ENCODE results near the gene MID1IP1. TPM values are rescaled to one million over a fixed set of nuclear protein-coding genes. Genes with fewer than 3 reads are reported as not detected.

MID1IP1 gene
- total and polyA plus RNA-seq, 2 experiments from 2014 or later, result 93.2 to 93.3 TPM

DNA sequence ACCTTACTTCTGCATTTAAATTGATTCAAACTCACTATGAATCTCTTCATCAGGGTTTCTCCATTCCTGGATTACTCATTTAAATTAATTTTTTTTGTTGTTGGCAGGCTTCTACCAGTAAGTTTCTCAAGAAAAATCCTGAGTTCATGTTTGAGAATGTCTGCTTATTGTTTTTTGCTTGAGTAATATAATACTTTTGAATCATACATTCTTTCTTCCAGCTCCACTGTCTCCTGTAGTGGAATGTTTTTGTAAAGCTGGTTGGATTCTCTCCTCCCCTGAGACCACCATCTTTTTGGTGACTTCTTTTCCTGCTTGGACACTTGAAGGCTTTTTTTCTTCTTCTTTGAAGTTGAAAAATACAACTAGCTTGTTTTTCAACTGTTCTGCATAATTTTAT lies 4.3 kb upstream of the MID1IP1 start:
- Histone ChIP-seq H3K79me2 (no peaks in the 10 kb centered on the region), H3K9me2 (replicated peaks; ENCODE audit: insufficient read depth) (no peaks in the 10 kb centered on the region), H3K9me3 (ENCODE audit: low read depth) (no peaks in the 10 kb centered on the region), H3K4me1 (ENCODE audit: insufficient read depth) (peaks cover 4% of the 10 kb centered on the region), H4K20me1 (ENCODE audit: insufficient read depth, poor library complexity, severe bottlenecking) (no peaks in the 10 kb centered on the region), H3K27ac (no peak overlapping the region), H3K4me2 (no peak overlapping the region), H3K36me3 (replicated peaks; ENCODE audit: insufficient read depth, low read depth) (no peaks in the 10 kb centered on the region), H3K4me3 (no peak overlapping the region), H3K27me3 (no peaks in the 10 kb centered on the region), H2AFZ (no peak overlapping the region)
- no peak for DNase-seq (ENCODE audit: low spot score)
- TF ChIP-seq EZH2 (IDR thresholded peaks at IDR 0.05; ENCODE audit: borderline replicate concordance), result no peak
- TF ChIP-seq EZH2phosphoT487 (IDR thresholded peaks at IDR 0.05; ENCODE audit: low read depth, severe bottlenecking, unreplicated experiment), result no peak
- TF ChIP-seq, protein P1, sequence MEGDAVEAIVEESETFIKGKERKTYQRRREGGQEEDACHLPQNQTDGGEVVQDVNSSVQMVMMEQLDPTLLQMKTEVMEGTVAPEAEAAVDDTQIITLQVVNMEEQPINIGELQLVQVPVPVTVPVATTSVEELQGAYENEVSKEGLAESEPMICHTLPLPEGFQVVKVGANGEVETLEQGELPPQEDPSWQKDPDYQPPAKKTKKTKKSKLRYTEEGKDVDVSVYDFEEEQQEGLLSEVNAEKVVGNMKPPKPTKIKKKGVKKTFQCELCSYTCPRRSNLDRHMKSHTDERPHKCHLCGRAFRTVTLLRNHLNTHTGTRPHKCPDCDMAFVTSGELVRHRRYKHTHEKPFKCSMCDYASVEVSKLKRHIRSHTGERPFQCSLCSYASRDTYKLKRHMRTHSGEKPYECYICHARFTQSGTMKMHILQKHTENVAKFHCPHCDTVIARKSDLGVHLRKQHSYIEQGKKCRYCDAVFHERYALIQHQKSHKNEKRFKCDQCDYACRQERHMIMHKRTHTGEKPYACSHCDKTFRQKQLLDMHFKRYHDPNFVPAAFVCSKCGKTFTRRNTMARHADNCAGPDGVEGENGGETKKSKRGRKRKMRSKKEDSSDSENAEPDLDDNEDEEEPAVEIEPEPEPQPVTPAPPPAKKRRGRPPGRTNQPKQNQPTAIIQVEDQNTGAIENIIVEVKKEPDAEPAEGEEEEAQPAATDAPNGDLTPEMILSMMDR (IDR thresholded peaks at IDR 0.05; ENCODE audit: poor library complexity), result no peak

DNA sequence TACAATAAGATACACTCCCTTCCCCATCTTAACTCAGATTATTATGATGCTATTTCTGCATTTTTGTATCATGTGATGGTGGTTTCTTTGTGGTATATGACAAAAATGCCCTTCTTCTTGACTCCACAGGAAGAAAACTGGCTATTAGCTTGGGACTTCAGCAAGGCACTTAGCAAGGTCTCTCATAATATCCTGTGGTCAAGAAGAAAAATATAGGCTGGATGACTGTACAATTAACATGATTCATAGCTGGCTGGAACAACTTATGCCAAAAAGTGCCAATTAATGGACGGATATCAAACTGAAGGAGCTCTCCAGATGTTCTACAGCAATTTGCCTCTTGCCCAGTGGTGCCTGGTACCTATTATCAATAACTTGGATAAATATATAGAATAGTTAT lies 2.3 kb upstream of the MID1IP1 start:
- no peak overlapping the region for H3K4me3 ChIP-seq
- no peaks in the 10 kb centered on the region for H3K9me2 ChIP-seq (replicated peaks; ENCODE audit: insufficient read depth)
- no peaks in the 10 kb centered on the region for H3K36me3 ChIP-seq (replicated peaks; ENCODE audit: insufficient read depth, low read depth)
- peaks cover 12% of the 10 kb centered on the region for H3K79me2 ChIP-seq
- H3K9me3 ChIP-seq (ENCODE audit: low read depth), result no peaks in the 10 kb centered on the region
- TF ChIP-seq EZH2phosphoT487 (IDR thresholded peaks at IDR 0.05; ENCODE audit: low read depth, severe bottlenecking, unreplicated experiment) (no peak), EZH2 (IDR thresholded peaks at IDR 0.05; ENCODE audit: borderline replicate concordance) (no peak)
- TF ChIP-seq, protein P1 (IDR thresholded peaks at IDR 0.05; ENCODE audit: poor library complexity), result no peak
- H4K20me1 ChIP-seq (ENCODE audit: insufficient read depth, poor library complexity, severe bottlenecking), result no peaks in the 10 kb centered on the region
- no peak overlapping the region for H2AFZ ChIP-seq
- no peak overlapping the region for H3K4me2 ChIP-seq
- no peak overlapping the region for H3K27ac ChIP-seq
- 64% methylated on average over 1 of the region's 1 CpG for WGBS (ENCODE audit: low lambda C conversion rate, missing lambda C conversion rate)
- no peak for DNase-seq (ENCODE audit: low spot score)
- H3K4me1 ChIP-seq (ENCODE audit: insufficient read depth), result peaks cover 16% of the 10 kb centered on the region
- no peaks in the 10 kb centered on the region for H3K27me3 ChIP-seq

DNA sequence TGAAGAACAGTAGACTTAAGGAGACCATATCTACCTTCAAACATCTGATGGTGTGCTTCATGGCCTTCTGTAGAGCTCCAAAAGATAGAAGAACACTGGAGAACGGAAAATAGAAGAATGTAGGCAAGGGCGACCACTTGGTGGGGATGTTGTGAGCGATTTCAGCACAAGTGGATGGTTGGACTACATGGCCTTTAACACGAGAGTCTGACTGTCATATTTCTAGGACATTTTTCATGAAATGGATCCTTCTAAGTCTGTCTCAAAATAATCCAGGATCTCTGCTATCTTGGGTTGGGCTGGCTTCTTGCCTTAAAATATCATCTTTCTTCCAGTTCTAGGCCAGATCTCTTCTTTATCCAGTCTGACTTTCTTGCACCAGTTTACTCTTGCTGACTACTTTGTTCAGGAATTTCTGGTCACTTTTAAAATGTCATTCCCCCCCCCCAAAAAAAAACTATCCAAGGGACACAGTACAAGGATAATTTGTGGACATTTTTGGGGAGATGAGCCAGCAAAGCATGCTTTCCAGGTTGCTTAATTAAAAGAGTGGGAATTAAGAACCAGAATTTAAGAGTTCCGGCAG lies 1.2 kb upstream of the MID1IP1 start:
- H3K4me1 ChIP-seq (ENCODE audit: insufficient read depth), result peaks cover 16% of the 10 kb centered on the region
- no peaks in the 10 kb centered on the region for H4K20me1 ChIP-seq (ENCODE audit: insufficient read depth, poor library complexity, severe bottlenecking)
- 80% methylated on average over 5 of the region's 5 CpGs for WGBS (ENCODE audit: low lambda C conversion rate, missing lambda C conversion rate)
- no peak overlapping the region for H3K4me2 ChIP-seq
- no peaks in the 10 kb centered on the region for H3K9me3 ChIP-seq (ENCODE audit: low read depth)
- H3K27me3 ChIP-seq, result no peaks in the 10 kb centered on the region
- no peaks in the 10 kb centered on the region for H3K9me2 ChIP-seq (replicated peaks; ENCODE audit: insufficient read depth)
- peaks cover 20% of the 10 kb centered on the region for H3K79me2 ChIP-seq
- H3K27ac ChIP-seq, result no peak overlapping the region
- H3K4me3 ChIP-seq, result no peak overlapping the region
- TF ChIP-seq, protein P1 (IDR thresholded peaks at IDR 0.05; ENCODE audit: poor library complexity), result peak; percentile 35
- TF ChIP-seq EZH2phosphoT487 (IDR thresholded peaks at IDR 0.05; ENCODE audit: low read depth, severe bottlenecking, unreplicated experiment) (no peak), EZH2 (IDR thresholded peaks at IDR 0.05; ENCODE audit: borderline replicate concordance) (no peak)
- H3K36me3 ChIP-seq (replicated peaks; ENCODE audit: insufficient read depth, low read depth), result no peaks in the 10 kb centered on the region
- no peak overlapping the region for H2AFZ ChIP-seq
- DNase-seq (ENCODE audit: low spot score), result peak; percentile 13

DNA sequence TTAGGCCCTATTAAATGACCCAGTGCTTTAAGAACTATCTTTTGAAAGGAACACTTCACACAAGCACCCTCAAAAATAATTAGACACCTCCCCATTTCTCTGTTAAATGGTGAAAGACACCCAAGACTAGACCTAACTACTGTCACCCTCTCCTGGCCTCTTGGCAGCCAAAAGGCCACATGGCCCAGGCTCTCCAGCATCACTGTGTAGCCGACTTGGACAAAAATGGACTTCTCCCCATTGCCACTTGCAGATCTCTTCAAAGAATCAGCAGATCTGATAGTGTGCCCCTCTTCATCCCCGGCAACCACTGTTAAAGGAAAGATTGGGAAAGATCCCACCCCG lies 2.0 kb downstream of the MID1IP1 start:
- Histone ChIP-seq H3K9me3 (ENCODE audit: low read depth) (no peaks in the 10 kb centered on the region), H3K27me3 (no peaks in the 10 kb centered on the region), H3K79me2 (peaks cover 34% of the 10 kb centered on the region), H4K20me1 (ENCODE audit: insufficient read depth, poor library complexity, severe bottlenecking) (no peaks in the 10 kb centered on the region), H3K27ac (peak overlapping the region; percentile 96), H3K4me2 (peak overlapping the region; percentile 78), H3K4me1 (ENCODE audit: insufficient read depth) (peaks cover 22% of the 10 kb centered on the region), H3K4me3 (peak overlapping the region; percentile 9), H3K9me2 (replicated peaks; ENCODE audit: insufficient read depth) (no peaks in the 10 kb centered on the region), H3K36me3 (replicated peaks; ENCODE audit: insufficient read depth, low read depth) (no peaks in the 10 kb centered on the region), H2AFZ (no peak overlapping the region)
- TF ChIP-seq, protein P1 (IDR thresholded peaks at IDR 0.05; ENCODE audit: poor library complexity), result no peak
- TF ChIP-seq EZH2phosphoT487 (IDR thresholded peaks at IDR 0.05; ENCODE audit: low read depth, severe bottlenecking, unreplicated experiment), result no peak
- TF ChIP-seq EZH2 (IDR thresholded peaks at IDR 0.05; ENCODE audit: borderline replicate concordance), result no peak
- 50% methylated on average over 3 of the region's 3 CpGs for WGBS (ENCODE audit: low lambda C conversion rate, missing lambda C conversion rate)
- no peak for DNase-seq (ENCODE audit: low spot score)
